Astrocyte of the cerebellum (primary cell): Measurements from ENCODE around the gene NPRL2.

Experiments
- DNase-seq: peaks from one replicate; pipeline ENCODE4 v3.0.0-alpha.2; 2011; ENCODE audit warnings: low read depth
- H3K4me3 ChIP-seq: 2 replicates; pipeline ENCODE4 v1.5.1; 2011; ENCODE audit warnings: mild to moderate bottlenecking, low read depth, low read length, moderate library complexity
- CTCF ChIP-seq: IDR thresholded peaks from 2 replicates; pipeline ENCODE4 v1.5.1; 2012; ENCODE audit warnings: low read length, low read depth, moderate library complexity, mild to moderate bottlenecking; ENCODE audit errors: missing control alignments
- in situ Hi-C: cut with HindIII; loops from 2 replicates; pipeline ENCODE4 v1.10.0; 2017; ENCODE audit warnings: low sequenced_read_pairs

The NPRL2 gene

GRCh38 chr3:50330330-50330729, 20.2 kb downstream of the NPRL2 start:
- H3K4me3 ChIP-seq: no peak overlapping the region
- no peak for TF ChIP-seq CTCF
- no peak for DNase-seq
- in situ Hi-C loops: loop anchor here (5.0 kb wide), 1 partner anchor 207 kb away; no protein-coding TSS in a partner anchor

GRCh38 chr3:50327943-50328691, 22.5 kb downstream of the NPRL2 start, which contains the start of gene TUSC2:
Gene TUSC2, minus strand, starts transcription at chr3:50328223. Its CDS starts 124 bp downstream, at chr3:50328099.
- DNase-seq: peak; percentile 91
- TF ChIP-seq CTCF: no peak
- peak within 1 kb of the TSS; percentile 88 for H3K4me3 ChIP-seq
- in situ Hi-C loops: no loop called here

GRCh38 chr3:50327129-50327528, 23.4 kb downstream of the NPRL2 start:
- in situ Hi-C loops: no loop called here
- TF ChIP-seq CTCF: no peak
- no peak for DNase-seq

GRCh38 chr3:50326182-50326541, 24.4 kb downstream of the NPRL2 start:
- H3K4me3 ChIP-seq: no peak overlapping the region
- no peak for DNase-seq
- no peak for TF ChIP-seq CTCF
- in situ Hi-C loops: no loop called here

More at GRCh38 chr3:50327129-50327528, 23.4 kb downstream of the NPRL2 start:
- H3K4me3 ChIP-seq: peak overlapping the region; percentile 88

- no peak for DNase-seq
- H3K4me3 ChIP-seq: no peak overlapping the region
- no peak for TF ChIP-seq CTCF
- in situ Hi-C loops: no loop called here
These were observed 24.9 kb downstream of the NPRL2 start for GRCh38 chr3:50325497-50326181.

- H3K4me3 ChIP-seq: no peak overlapping the region
- no peak for TF ChIP-seq CTCF
- in situ Hi-C loops: no loop called here
- DNase-seq: no peak
These were observed 25.5 kb downstream of the NPRL2 start for GRCh38 chr3:50325113-50325480.
